HG02943 (cell line): ENCODE data around the gene WDR35.
"Not testable (repeated sequence)": the region's sequence is repeated elsewhere in the genome, so short reads cannot be mapped to it uniquely, and the experiment has no call there.

Experiments used
- ATAC-seq: cut with Tn5 transposase; IDR thresholded peaks from one replicate; pipeline ENCODE4 v1.9.1; 2021; ENCODE audit warnings: mild to moderate bottlenecking, low read depth, moderate library complexity; ENCODE audit not compliant: unreplicated experiment

WDR35 gene

DNA sequence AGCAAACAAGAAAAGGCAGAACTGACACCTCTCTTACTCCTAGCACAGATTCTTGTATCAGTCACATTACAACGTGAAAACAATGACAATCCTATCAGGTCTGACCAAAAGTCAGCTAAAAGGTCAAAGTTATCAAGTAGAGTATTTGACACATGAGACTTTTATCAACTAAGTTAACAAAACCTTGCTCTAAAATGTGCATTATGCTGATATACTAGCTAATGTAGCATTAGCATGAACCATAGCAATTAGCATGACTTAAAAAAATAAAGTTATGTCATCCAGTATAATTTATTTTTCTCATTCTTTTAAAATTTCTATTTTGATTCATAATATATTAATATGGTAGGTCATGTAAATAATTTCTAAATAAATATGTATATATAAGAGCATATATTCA, 46.7 kb downstream of the WDR35 start:
- no peak for ATAC-seq

DNA sequence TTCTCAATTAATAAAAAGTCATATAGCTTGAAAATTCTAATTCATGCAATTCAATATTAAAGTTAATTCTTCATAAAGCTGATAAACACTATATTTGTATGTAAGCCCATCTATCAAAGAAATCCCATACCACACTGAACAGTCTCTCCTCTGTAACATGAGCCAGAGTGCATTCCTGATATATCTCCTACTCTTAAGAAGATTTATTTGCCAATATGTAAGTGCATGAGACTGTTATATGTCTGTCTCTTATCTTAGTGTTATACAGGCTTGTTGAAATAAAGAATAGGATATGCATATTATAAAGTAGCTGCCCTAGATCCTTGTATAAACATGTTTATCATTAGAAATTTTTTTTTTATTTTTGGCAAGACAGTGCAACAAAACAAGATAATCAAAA, 47.7 kb downstream of the WDR35 start:
- ATAC-seq: no peak

GRCh38 chr2:19937004-19937403, 52.9 kb downstream of the WDR35 start:
- no peak for ATAC-seq

DNA sequence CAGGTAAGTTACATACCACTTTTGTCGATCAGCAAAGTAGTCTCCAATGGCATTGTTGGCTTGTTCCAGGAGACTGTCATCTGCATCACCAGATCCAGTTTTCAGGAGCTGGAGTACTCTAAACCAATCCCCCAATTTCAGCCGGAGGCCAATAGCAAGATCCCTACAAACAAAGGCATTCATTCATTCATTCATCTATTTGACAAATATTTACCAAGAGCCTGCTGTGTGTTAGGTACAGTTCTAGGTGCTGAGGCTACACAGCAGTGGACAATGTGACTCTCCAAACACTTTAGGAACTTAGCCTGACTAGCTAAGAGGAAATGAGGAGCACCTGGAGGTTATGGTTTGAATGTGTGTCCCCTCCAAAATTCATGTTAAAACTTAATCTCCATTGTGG, 53.7 kb downstream of the WDR35 start:
- ATAC-seq: no peak

GRCh38 chr2:19933351-19933981, 56.4 kb downstream of the WDR35 start:
- ATAC-seq: no peak

GRCh38 chr2:19932928-19933327, 57.0 kb downstream of the WDR35 start:
- no peak for ATAC-seq

- no peak for ATAC-seq
Measured at GRCh38 chr2:19929226-19929625, 60.7 kb downstream of the WDR35 start.

DNA sequence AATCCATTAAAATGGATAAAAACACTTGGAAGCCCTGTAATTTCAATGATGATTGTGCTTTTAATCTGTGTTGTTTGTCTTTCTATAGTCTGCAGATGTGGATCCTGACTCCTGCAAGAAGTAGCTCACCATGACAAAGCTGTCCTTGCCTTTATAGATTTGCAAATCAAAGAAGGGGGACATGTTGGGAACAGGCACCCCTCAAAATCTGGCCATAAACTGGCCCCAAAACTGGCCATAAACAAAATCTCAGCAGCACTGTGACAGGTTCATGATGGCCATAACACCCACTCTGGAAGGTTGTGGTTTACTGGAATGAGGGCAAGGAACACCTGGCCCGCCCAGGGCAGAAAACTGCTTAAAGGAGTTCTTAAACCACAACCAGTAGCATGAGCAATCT, 62.1 kb downstream of the WDR35 start:
- ATAC-seq: not testable (repeated sequence)

DNA sequence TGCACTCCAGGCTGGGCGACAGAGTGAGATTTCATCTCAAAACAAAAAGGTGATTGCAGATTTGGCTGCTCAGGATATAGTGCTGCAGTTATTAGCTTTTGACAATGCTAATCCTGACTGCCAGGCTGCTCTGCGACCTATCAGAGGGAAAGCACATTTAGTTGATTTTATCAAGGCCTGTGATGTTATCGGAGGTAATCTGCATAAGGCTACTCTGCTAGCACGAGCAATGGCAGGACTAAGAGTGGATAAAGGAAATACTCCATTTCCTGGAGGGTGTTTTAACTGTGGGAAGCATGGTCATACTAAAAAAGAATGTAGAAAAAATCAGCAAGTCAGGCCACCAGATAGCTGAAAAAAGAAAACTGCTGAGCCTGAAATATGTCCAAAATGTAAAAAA, 65.4 kb downstream of the WDR35 start:
- not testable (repeated sequence) for ATAC-seq

- not testable (repeated sequence) for ATAC-seq
Measured at GRCh38 chr2:19922188-19922587, 67.7 kb downstream of the WDR35 start.

DNA sequence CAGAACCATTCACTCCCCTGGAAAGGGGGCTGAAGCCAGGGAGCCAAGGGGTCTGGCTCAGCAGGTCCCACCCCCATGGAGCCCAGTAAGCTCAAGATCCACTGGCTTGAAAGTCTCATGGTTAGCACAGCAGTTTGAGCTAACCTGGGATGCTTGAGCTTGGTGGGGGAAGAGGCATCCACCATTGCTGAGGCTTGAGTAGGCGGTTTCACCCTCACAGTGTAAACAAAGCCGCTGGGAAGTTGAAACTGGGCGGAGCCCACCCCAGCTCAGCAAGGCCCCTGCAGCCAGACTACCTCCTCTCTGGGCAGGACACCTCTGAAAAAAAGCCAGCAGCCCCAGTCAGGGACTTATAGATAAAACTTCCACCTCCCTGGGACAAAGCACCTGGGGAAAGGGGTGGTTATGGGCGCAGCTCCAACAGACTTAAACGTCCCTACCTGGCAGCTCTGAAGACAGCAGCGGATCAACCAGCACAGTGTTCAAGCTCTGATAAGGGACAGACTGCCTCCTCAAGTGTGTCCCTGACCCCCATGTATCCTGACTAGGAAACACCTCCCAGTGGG, 73.4 kb downstream of the WDR35 start:
- no peak for ATAC-seq

- ATAC-seq: no peak
Measured at GRCh38 chr2:19914266-19914975, 75.5 kb downstream of the WDR35 start.

DNA sequence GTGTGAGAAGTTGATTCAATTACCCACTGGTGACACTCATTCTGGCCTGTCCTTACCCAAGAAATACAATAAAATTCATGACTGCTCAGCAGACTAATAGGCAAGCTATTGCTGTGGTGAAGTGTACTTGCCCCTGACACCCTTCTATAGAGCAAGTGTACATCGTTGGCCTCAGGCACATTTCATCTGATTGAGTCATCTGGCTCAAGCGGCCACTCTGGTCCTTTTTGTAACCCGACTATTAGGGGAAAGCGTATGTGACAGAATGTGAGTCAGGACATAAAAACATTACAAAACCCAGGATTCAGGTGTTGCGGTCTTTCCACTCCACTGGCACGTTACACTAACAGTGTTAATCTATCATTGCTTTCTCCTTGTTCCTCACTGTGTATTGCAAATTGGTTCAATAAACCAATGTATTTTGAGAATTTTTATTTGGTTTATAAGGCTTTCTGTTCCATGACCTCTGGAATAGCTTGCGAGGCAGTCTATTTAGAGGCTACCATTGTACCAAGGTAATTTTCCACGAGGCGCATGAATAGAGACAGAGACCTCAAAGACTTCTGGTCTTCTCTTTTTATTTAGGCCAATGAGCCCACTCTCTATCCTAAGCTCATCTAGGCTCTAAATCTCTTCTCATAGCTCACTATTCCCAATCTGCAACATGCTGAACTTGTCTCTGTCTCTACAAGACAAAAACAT, 77.9 kb downstream of the WDR35 start:
- no peak for ATAC-seq

GRCh38 chr2:19902216-19902740, 87.6 kb downstream of the WDR35 start:
- peak; percentile 8 for ATAC-seq

GRCh38 chr2:19901442-19902215, 88.3 kb downstream of the WDR35 start, which contains the start of gene TTC32:
TSS of gene TTC32 (minus strand) at chr2:19901983. CDS start at chr2:19901854, 129 bp downstream.
- ATAC-seq: peak; percentile 86

DNA sequence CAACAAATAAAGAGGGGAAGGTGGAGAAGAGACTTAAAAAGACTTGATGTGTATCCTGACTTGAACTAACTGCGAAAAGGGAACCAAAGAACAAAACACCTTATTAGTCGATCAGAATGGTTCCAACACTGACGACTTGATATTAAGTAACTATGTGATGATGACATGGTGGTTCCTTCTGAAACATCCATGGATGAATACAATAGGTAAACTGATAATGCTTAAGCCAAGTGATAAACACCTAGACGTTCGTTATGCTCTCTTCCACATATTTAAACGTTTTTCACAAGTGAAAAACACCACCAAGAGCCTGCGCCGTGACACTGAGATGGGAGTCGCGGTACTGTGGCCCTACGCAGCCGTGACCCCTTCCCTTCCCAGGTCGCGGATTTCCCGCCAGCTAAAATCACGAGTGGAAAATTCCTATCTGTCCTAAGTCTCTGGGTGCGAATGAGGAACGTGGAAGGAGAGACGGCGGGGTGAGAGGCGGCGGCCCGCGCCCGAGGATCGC, 88.9 kb downstream of the WDR35 start:
- ATAC-seq: no peak

- no peak for ATAC-seq
Measured at GRCh38 chr2:19899985-19900930, 89.6 kb downstream of the WDR35 start.

- no peak for ATAC-seq
Measured at GRCh38 chr2:19898592-19899329, 91.1 kb downstream of the WDR35 start.
